Vagina (tissue), 2 donors: ENCODE measurements around the gene BMAL1. TPM values are rescaled to one million over a fixed set of nuclear protein-coding genes. Genes with fewer than 3 reads are reported as not detected.

ENCODE experiments used
- DNase-seq, 2 donors: peaks; one replicate each; pipeline ENCODE4 v3.0.0-alpha.2; 2017; ENCODE audit errors: extremely low spot score in 2 of 2
- H3K27ac ChIP-seq: fragments of 200-600 bp; sonication (generic); one replicate; pipeline ENCODE4 v1.5.1; 2019
- H3K27me3 ChIP-seq: fragments of 200-600 bp; sonication (generic); one replicate; pipeline ENCODE4 v1.5.1; 2019
- H3K36me3 ChIP-seq, 2 donors: fragments of 200-600 bp; sonication (generic); one replicate each; pipeline ENCODE4 v1.5.1; 2017 to 2019
- H3K4me1 ChIP-seq: fragments of 200-600 bp; sonication (generic); one replicate; pipeline ENCODE4 v1.5.1; 2019
- H3K4me3 ChIP-seq, 2 donors: fragments of 200-600 bp; sonication (generic); 1 replicate in 1 of 2; 2 replicates in 1 of 2; pipeline ENCODE4 v1.5.1; 2016 to 2019
- H3K9me3 ChIP-seq: fragments of 200-600 bp; sonication (generic); one replicate; pipeline ENCODE4 v1.5.1; 2019
- POLR2A ChIP-seq, 2 donors: fragments of 450-650 bp; IDR thresholded peaks; one replicate each; pipeline ENCODE4 v1.6.1; 2017; ENCODE audit warnings: antibody characterized with exemption in 2 of 2, mild to moderate bottlenecking in 2 of 2, moderate library complexity in 2 of 2
- POLR2AphosphoS5 ChIP-seq, 2 donors: sonication (generic); formaldehyde crosslinking; IDR thresholded peaks; one replicate each; pipeline ENCODE4 v1.9.0; 2017; ENCODE audit warnings: antibody characterized with exemption in 2 of 2, mild to moderate bottlenecking in 2 of 2, low read depth in 1 of 2; ENCODE audit not compliant: insufficient read depth in 1 of 2
- intact Hi-C: fragments of 100-400 bp; cut with DNase I; formaldehyde crosslinking; loops from one replicate; pipeline ENCODE4 v1.15.1; 2023
- total RNA-seq: library from RNA; depleted of rRNA; stranded (reverse); fragments of >200 nt; gene quantifications from one replicate; pipeline ENCODE4 v1.2.3, GENCODE V29; 2016
- TF ChIP-seq, protein P1 (sequence below), 3 experiments: fragments of 450-650 bp in 2 of 3; fragments of 200-600 bp in 1 of 3; sonication (generic) in 1 of 3; IDR thresholded peaks; one replicate each; pipeline ENCODE4 v1.5.1; 2017 to 2019; ENCODE audit warnings: antibody characterized with exemption in 3 of 3, mild to moderate bottlenecking in 2 of 3, moderate library complexity in 2 of 3

BMAL1 gene
- total RNA-seq, 1 donor from 2014 or later: 44.0 TPM

DNA sequence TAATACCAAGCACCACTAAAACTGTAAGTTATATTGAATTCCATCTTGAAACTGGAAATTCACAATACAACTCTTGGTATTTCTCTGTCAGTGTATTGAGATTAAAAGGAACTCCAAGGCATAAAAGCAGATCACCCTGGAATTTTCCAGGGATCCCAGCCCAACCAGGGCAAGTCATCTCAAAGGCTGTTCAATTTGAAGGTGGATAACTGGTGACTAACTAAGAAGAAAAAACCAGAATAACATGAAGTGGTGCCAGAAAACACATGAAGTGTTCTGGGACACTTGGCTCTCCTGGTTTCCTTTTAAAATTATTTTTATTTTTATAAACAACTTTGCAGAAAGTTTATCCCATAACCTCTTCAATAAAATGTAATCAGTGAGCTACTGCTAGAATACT, 7.8 kb upstream of the BMAL1 start:
- Histone ChIP-seq H3K9me3 (no peaks in the 10 kb centered on the region), H3K27ac (peak overlapping the region; percentile 20), H3K4me1 (peaks cover 6% of the 10 kb centered on the region), H3K36me3 (no peaks in the 10 kb centered on the region), H3K4me3 (no peak overlapping the region), H3K27me3 (no peaks in the 10 kb centered on the region)
- no peak for DNase-seq
- peak in 1 of 2 donors; percentile 49 for TF ChIP-seq POLR2AphosphoS5 (IDR thresholded peaks at IDR 0.05; ENCODE audit: insufficient read depth in 1 of 2, low read depth in 1 of 2)
- TF ChIP-seq, protein P1, sequence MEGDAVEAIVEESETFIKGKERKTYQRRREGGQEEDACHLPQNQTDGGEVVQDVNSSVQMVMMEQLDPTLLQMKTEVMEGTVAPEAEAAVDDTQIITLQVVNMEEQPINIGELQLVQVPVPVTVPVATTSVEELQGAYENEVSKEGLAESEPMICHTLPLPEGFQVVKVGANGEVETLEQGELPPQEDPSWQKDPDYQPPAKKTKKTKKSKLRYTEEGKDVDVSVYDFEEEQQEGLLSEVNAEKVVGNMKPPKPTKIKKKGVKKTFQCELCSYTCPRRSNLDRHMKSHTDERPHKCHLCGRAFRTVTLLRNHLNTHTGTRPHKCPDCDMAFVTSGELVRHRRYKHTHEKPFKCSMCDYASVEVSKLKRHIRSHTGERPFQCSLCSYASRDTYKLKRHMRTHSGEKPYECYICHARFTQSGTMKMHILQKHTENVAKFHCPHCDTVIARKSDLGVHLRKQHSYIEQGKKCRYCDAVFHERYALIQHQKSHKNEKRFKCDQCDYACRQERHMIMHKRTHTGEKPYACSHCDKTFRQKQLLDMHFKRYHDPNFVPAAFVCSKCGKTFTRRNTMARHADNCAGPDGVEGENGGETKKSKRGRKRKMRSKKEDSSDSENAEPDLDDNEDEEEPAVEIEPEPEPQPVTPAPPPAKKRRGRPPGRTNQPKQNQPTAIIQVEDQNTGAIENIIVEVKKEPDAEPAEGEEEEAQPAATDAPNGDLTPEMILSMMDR (IDR thresholded peaks at IDR 0.05): no peak
- intact Hi-C loops: no loop called here

DNA sequence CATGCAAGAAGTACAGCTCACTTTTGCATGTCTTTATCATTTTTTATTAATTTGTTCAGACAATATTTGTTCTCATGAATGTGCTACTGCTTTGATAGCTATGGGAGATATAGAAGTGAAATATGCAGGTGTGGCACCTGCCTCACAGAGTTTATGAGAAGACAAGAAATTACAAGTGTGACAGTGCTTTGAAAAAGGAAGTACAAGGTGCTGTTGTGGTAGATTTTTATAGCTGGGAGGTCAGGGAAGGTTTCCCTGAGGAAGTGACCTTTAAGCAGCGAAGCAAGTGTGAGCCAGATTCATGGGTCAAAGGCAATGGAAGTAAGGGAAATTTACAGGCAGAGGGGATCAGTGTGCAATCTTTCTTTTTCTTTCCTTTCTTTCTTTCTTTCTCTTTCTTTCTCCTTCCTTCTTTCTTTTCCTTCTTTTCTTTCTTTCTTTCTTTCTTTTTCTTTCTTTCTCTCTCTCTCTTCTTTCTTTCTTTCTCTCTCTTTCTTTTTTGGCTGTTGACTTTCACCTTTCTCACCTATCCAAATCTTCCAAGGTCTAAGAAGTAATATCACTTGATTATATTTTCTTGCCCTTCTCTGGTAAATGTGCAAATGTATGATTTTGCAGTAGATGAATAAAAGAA, 6.4 kb upstream of the BMAL1 start:
- Histone ChIP-seq H3K27me3 (no peaks in the 10 kb centered on the region), H3K9me3 (no peaks in the 10 kb centered on the region), H3K27ac (no peak overlapping the region), H3K36me3 (no peaks in the 10 kb centered on the region), H3K4me1 (peaks cover 8% of the 10 kb centered on the region), H3K4me3 (no peak overlapping the region)
- no peak for DNase-seq
- intact Hi-C loops: no loop called here
- peak in 1 of 2 donors; percentile 60 for TF ChIP-seq POLR2AphosphoS5 (IDR thresholded peaks at IDR 0.05; ENCODE audit: insufficient read depth in 1 of 2, low read depth in 1 of 2)
- TF ChIP-seq, protein P1 (IDR thresholded peaks at IDR 0.05): no peak

DNA sequence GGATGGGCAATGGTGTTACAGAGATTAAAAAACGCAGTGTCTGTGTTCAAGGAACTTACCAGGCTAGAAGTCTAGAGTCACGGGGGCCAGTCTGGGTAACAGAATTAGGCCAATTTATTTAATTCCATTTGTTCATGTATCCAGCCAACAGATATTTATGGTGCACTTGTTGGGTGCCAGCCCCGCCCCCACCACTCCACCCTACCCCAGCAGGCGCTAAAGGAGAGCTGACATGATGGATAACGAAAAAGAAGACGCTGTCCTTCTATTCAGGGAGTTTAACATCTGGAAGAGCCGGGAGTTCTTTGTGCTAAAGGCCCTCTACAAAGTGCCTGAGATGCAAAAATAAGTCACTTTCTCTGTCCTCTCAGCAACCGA, 1.1 kb upstream of the BMAL1 start:
- TF ChIP-seq POLR2A (IDR thresholded peaks at IDR 0.05): no peak
- no peak for TF ChIP-seq POLR2AphosphoS5 (IDR thresholded peaks at IDR 0.05; ENCODE audit: insufficient read depth in 1 of 2, low read depth in 1 of 2)
- TF ChIP-seq, protein P1 (IDR thresholded peaks at IDR 0.05): no peak
- intact Hi-C loops: no loop called here

DNA sequence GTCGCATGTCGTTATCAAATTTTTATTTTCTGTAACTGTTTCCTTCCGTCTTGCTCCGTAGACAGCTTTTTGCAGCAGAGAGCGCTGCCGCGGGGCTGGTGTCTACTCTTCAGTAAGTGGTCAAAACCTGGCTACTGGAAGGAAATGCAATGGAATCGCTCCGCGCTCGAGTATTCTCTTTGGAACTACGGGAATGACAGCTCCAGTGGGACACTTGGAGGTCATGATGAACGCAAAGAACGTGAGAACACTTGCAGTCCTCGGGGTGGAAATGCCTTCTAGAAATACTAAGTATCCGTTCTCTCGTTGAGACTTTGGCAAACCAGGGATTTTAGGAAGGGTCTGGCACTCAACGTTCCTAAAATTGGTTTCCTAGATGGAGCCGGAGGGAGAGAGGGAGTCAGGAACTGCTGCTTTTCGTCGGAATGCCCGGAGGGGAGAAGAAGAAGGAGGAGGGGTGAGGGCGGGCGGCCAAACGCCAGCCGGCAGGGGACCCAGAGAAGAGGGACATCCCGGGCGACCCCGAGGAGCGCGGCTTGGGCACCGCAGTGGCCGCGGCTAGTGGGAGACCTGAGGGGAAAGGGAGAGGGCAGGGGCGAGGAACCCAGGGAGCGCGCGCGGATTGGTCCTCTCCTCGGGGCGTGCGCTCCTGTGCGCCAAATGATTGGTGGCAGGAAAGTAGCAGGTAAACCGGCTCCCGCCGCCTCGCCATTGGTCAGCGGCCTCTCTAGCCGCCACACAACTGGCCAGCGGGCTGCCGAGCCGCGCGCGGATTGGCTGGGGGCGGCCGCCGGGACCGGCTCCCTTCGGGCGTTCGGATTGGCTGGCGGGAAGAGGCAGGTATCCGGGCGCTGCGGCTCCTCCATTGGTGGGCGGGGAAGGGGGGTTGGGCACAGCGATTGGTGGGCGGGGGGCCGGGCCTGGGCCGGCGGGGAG, 490 bp upstream of the BMAL1 start:
- peak overlapping the region; percentile 79 to 88 for H3K4me3 ChIP-seq
- H3K27ac ChIP-seq: peak overlapping the region; percentile 96
- H3K9me3 ChIP-seq: no peaks in the 10 kb centered on the region
- H3K36me3 ChIP-seq: no peaks in the 10 kb centered on the region
- DNase-seq: peak; percentile 98 to 100
- intact Hi-C loops: no loop called here
- no peaks in the 10 kb centered on the region for H3K27me3 ChIP-seq
- TF ChIP-seq POLR2A (IDR thresholded peaks at IDR 0.05) (peak in 1 of 2 donors; percentile 60), POLR2AphosphoS5 (IDR thresholded peaks at IDR 0.05; ENCODE audit: insufficient read depth in 1 of 2, low read depth in 1 of 2) (peak in 1 of 2 donors; percentile 92)
- TF ChIP-seq, protein P1 (IDR thresholded peaks at IDR 0.05): no peak
- H3K4me1 ChIP-seq: peaks cover 43% of the 10 kb centered on the region

More for the DNA sequence above, 1.1 kb upstream of the BMAL1 start:
- H3K9me3 ChIP-seq: no peaks in the 10 kb centered on the region
- no peaks in the 10 kb centered on the region for H3K36me3 ChIP-seq
- no peaks in the 10 kb centered on the region for H3K27me3 ChIP-seq
- H3K4me1 ChIP-seq: peaks cover 37% of the 10 kb centered on the region
- DNase-seq: no peak
- H3K27ac ChIP-seq: peak overlapping the region; percentile 81
- H3K4me3 ChIP-seq: peak overlapping the region; percentile 79 to 88
